SH-SY5Y (cell line): ENCODE measurements around the gene PGS1.

Experiments used
- GATA2 ChIP-seq: IDR thresholded peaks from 2 replicates; pipeline ENCODE4 v1.6.1; 2011; ENCODE audit warnings: mild to moderate bottlenecking, low read depth, low read length
- GATA3 ChIP-seq: IDR thresholded peaks from 2 replicates; pipeline ENCODE4 v1.6.1; 2011; ENCODE audit warnings: low read depth, mild to moderate bottlenecking, low read length, moderate library complexity

- no peak for TF ChIP-seq GATA3
- no peak for TF ChIP-seq GATA2
Observed at GRCh38 chr17:78434455-78435329, 56.2 kb downstream of the PGS1 start.
